HEK293T (cell line): Measurements from ENCODE around the gene RUNX3.

ENCODE experiments used
- ARNT ChIP-seq: fragments of 450-650 bp; IDR thresholded peaks from 2 replicates; pipeline ENCODE4 v1.6.1; 2017; ENCODE audit warnings: mild to moderate bottlenecking
- BHLHE40 ChIP-seq: fragments of 450-650 bp; IDR thresholded peaks from 2 replicates; pipeline ENCODE4 v1.6.1; 2016; ENCODE audit warnings: mild to moderate bottlenecking, moderate library complexity, borderline replicate concordance
- ELF4 ChIP-seq: fragments of 450-650 bp; IDR thresholded peaks from 2 replicates; pipeline ENCODE4 v1.6.1; 2017; ENCODE audit warnings: antibody characterized with exemption
- FOXA1 ChIP-seq: fragments of 450-650 bp; IDR thresholded peaks from 2 replicates; pipeline ENCODE4 v1.6.1; 2016; ENCODE audit warnings: mild to moderate bottlenecking
- FOXK2 ChIP-seq: fragments of 450-650 bp; IDR thresholded peaks from 2 replicates; pipeline ENCODE4 v1.6.1; 2016; ENCODE audit warnings: mild to moderate bottlenecking
- FOXM1 ChIP-seq: fragments of 450-650 bp; IDR thresholded peaks from 2 replicates; pipeline ENCODE4 v1.6.1; 2017; ENCODE audit warnings: mild to moderate bottlenecking, borderline replicate concordance
- L3MBTL2 ChIP-seq: fragments of 450-650 bp; conservative IDR thresholded peaks from 2 replicates; pipeline ENCODE4 v1.6.1; 2016; ENCODE audit warnings: mild to moderate bottlenecking
- PKNOX1 ChIP-seq: fragments of 450-650 bp; IDR thresholded peaks from 2 replicates; pipeline ENCODE4 v1.6.1; 2016
- SP1 ChIP-seq: fragments of 450-650 bp; IDR thresholded peaks from 2 replicates; pipeline ENCODE4 v1.6.1; 2017
- SUZ12 ChIP-seq: fragments of 450-650 bp; IDR thresholded peaks from 2 replicates; pipeline ENCODE4 v1.6.1; 2016; ENCODE audit warnings: mild to moderate bottlenecking
- TARDBP ChIP-seq: fragments of 450-650 bp; IDR thresholded peaks from 2 replicates; pipeline ENCODE4 v1.6.1; 2016
- ZNF384 ChIP-seq: fragments of 450-650 bp; IDR thresholded peaks from 2 replicates; pipeline ENCODE4 v1.6.1; 2016

GRCh38 chr1:24849672-24850295 lies 80.3 kb downstream of the RUNX3 start:
- TF ChIP-seq FOXM1 = no peak
- no peak for TF ChIP-seq SUZ12
- TF ChIP-seq L3MBTL2 = no peak
- TF ChIP-seq ARNT = no peak
- no peak for TF ChIP-seq BHLHE40
- no peak for TF ChIP-seq FOXK2
- no peak for TF ChIP-seq ZNF384
- no peak for TF ChIP-seq FOXA1
- no peak for TF ChIP-seq TARDBP
- TF ChIP-seq PKNOX1 = no peak
- TF ChIP-seq SP1 = no peak
- no peak for TF ChIP-seq ELF4
